Progenitor cell of endocrine pancreas (in vitro differentiated cells): ENCODE data around the gene SPZ1. TPM values are rescaled to one million over a fixed set of nuclear protein-coding genes. Genes with fewer than 3 reads are reported as not detected.

Source experiments
- DNase-seq: peaks from one replicate; pipeline ENCODE4 v3.0.0; 2021; ENCODE audit warnings: low spot score; ENCODE audit not compliant: unreplicated experiment
- H3K27ac Mint-ChIP-seq: 2 replicates; pipeline ENCODE4 v1.8.0; 2021; ENCODE audit warnings: mild to moderate bottlenecking, moderate library complexity, mixed read lengths
- H3K27me3 Mint-ChIP-seq: 2 replicates; pipeline ENCODE4 v1.8.0; 2021; ENCODE audit warnings: mixed read lengths
- H3K36me3 Mint-ChIP-seq: 2 replicates; pipeline ENCODE4 v1.8.0; 2022; ENCODE audit warnings: mixed read lengths; ENCODE audit not compliant: insufficient read depth
- H3K4me1 Mint-ChIP-seq: 2 replicates; pipeline ENCODE4 v1.8.0; 2021; ENCODE audit warnings: low read depth, mixed read lengths
- H3K4me3 Mint-ChIP-seq: 2 replicates; pipeline ENCODE4 v1.8.0; 2021; ENCODE audit warnings: low read depth, mild to moderate bottlenecking, moderate library complexity, mixed read lengths
- H3K9me3 Mint-ChIP-seq: 2 replicates; pipeline ENCODE4 v1.8.0; 2021; ENCODE audit warnings: low read depth, mixed read lengths
- total RNA-seq: library from RNA; stranded (reverse); gene quantifications from 2 replicates; pipeline ENCODE4 v1.2.1, GENCODE V29; 2021
- TF ChIP-seq, protein P1 (sequence below): fragments of 200-600 bp; sonication (generic); IDR thresholded peaks from one replicate; pipeline ENCODE4 v1.5.0; 2021; ENCODE audit warnings: antibody characterized with exemption, mild to moderate bottlenecking; ENCODE audit not compliant: unreplicated experiment

SPZ1 gene
- total RNA-seq, 1 donor from 2014 or later: not detected

DNA sequence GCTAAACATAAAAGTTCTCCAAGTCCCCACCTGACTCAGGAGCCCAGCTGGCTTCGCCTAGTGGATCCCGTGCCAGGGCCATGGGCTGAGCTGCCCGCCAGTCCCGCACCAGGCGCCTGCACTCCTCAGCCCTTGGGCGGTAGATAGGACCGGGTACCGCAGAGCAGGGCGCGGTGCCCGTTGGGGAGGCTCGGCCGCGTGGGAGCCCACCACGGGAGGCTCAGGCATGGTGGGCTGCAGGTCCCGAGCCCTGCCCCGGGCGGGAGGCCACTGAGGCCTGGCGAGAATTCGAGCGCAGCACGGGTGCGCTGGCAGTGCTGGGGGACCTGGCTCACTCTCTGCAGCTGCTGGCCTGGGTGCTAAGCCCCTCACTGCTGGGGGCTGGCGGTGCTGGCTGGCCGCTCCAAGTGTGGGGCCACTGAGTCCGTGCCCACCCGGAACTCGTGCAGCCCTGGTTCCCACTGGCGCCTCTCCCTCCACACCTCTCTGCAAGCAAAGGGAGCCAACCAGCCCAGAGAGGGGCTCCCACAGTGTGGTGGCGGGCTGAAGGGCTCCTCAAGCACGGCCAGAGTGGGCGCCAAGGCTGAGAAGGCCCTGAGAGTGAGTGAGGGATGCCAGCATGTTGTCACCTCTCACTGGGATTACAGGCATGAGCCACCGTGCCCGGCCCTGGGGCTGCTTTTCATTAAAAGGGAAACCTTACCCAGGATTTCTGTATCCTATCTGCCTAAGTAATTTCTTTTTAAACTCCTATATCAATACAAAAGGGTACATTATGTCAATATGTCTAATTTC, 9.7 kb upstream of the SPZ1 start:
- Mint-ChIP-seq H3K4me3 (no peak overlapping the region), H3K4me1 (no peaks in the 10 kb centered on the region), H3K27ac (no peak overlapping the region), H3K9me3 (peaks cover 7% of the 10 kb centered on the region), H3K27me3 (no peaks in the 10 kb centered on the region), H3K36me3 (no peaks in the 10 kb centered on the region)
- no peak for DNase-seq
- TF ChIP-seq, protein P1, sequence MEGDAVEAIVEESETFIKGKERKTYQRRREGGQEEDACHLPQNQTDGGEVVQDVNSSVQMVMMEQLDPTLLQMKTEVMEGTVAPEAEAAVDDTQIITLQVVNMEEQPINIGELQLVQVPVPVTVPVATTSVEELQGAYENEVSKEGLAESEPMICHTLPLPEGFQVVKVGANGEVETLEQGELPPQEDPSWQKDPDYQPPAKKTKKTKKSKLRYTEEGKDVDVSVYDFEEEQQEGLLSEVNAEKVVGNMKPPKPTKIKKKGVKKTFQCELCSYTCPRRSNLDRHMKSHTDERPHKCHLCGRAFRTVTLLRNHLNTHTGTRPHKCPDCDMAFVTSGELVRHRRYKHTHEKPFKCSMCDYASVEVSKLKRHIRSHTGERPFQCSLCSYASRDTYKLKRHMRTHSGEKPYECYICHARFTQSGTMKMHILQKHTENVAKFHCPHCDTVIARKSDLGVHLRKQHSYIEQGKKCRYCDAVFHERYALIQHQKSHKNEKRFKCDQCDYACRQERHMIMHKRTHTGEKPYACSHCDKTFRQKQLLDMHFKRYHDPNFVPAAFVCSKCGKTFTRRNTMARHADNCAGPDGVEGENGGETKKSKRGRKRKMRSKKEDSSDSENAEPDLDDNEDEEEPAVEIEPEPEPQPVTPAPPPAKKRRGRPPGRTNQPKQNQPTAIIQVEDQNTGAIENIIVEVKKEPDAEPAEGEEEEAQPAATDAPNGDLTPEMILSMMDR: no peak

DNA sequence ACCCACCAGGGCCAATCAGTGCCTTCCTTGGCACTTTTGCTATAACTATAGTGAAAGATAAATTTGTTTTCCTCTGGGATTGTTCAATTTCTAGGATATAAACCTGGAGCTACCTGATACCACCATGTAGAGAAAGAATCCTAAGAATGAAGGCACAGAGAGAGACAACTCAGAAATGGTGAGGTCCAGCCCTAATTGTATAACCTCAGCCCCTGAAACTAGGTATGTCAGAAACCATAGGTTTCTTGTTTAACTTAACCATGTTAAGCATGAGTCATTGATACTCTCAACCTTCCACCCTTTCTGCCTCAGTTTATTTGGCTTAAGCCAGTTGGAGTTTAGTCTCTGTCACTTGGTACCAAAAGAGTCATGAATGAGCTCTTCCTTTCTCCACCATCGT, 4.6 kb upstream of the SPZ1 start:
- DNase-seq: no peak
- no peaks in the 10 kb centered on the region for H3K36me3 Mint-ChIP-seq
- H3K9me3 Mint-ChIP-seq: peaks cover 3% of the 10 kb centered on the region
- H3K4me1 Mint-ChIP-seq: no peaks in the 10 kb centered on the region
- peaks cover 27% of the 10 kb centered on the region for H3K27me3 Mint-ChIP-seq
- H3K27ac Mint-ChIP-seq: no peak overlapping the region
- no peak overlapping the region for H3K4me3 Mint-ChIP-seq
- TF ChIP-seq, protein P1: no peak

DNA sequence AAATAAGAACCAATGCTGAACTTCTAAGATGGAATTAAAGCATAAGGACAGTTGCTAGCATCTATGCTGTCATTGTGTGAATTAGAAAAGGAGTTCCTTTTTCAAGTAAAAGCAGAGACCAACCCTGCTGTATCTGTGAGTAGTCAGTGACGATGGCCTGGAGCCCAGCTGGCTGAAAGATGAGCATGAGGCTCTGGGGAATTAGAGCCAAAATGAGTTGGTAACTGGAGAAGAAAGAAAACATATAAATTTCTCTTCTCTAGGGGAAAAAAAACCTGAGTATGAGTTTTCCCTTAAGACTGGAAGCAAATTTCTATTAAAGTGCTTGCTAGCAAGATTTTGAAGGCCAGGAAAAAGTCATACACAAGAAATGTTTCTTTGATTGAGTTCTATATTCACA, 1.6 kb upstream of the SPZ1 start:
- Mint-ChIP-seq H3K27ac (no peak overlapping the region), H3K9me3 (peaks cover 6% of the 10 kb centered on the region), H3K4me3 (no peak overlapping the region), H3K4me1 (peaks cover 7% of the 10 kb centered on the region), H3K27me3 (peaks cover 45% of the 10 kb centered on the region), H3K36me3 (no peaks in the 10 kb centered on the region)
- TF ChIP-seq, protein P1: no peak
- DNase-seq: no peak

DNA sequence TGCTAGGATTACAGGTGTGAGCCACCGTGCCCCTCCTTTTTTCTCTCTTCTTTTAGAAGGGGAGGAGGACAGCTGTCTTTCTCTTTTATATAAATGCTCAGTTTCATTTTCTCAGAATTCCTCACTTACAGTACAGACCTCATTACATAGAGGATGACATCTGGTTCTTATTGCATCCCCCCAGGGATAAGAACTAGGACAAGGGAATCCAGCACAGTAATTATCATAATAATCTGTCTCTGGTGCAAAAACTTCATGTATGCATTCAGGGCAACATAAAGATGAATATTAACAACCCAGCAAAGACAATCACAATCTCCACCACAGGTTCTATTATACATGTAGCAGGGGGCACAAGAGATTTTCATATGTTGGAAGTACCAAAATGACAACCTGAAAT, 5.1 kb downstream of the SPZ1 start:
- DNase-seq: no peak
- H3K36me3 Mint-ChIP-seq: no peaks in the 10 kb centered on the region
- TF ChIP-seq, protein P1: no peak
- H3K27ac Mint-ChIP-seq: no peak overlapping the region
- H3K27me3 Mint-ChIP-seq: peaks cover 23% of the 10 kb centered on the region
- H3K9me3 Mint-ChIP-seq: peaks cover 4% of the 10 kb centered on the region
- peaks cover 7% of the 10 kb centered on the region for H3K4me1 Mint-ChIP-seq
- no peak overlapping the region for H3K4me3 Mint-ChIP-seq

DNA sequence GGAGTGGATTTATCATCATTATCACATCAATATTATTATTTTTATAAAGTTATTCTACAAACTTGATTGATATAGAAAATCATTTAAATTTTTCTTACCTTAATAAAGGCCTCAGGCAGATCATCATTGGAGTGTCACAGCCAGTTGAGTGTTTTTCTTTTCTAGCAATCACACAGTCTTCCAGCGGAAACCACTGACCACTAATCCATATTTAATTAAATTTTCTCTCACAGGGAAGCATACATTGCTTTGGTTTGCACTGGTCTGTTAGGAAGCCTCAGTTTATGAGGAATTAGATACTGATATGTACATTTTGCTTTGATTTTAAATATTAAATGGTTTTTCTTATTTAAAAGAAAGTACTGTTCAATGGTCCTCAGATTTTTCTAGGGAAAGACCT, 6.7 kb downstream of the SPZ1 start:
- Mint-ChIP-seq H3K4me3 (no peak overlapping the region), H3K36me3 (no peaks in the 10 kb centered on the region), H3K27ac (no peak overlapping the region), H3K9me3 (no peaks in the 10 kb centered on the region), H3K4me1 (no peaks in the 10 kb centered on the region), H3K27me3 (peaks cover 10% of the 10 kb centered on the region)
- TF ChIP-seq, protein P1: no peak
- DNase-seq: no peak
